ENCODE measurements around the gene CACNB1.

DNA sequence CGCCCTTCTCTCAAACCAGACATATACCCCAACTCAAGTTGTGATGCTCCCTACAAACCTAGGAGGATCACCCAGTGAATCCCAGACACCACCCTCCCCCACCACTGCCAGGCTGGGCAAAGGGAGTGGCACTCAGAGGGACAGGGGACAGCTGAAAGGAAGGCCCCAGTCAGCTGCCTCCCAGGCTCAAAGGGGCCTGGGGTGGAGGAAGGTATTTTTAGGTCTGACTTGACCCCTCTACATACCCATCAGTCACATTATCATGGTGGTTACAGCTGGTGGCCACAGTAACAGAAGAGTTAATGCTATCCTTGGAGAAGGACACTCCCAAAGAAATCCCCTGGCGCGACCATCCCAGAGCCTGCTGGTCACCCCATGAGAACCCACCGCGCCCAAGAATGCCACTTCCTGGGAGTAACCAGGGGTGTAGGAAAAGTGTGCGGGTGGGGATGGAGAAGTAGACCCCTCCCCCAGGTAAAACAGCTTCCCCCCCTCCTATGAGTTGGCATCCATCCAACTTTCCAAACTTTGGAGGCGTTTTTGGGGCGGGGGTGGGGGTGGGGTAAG is 1.1 kb downstream of the CACNB1 start:
- TF ChIP-seq, protein P1, sequence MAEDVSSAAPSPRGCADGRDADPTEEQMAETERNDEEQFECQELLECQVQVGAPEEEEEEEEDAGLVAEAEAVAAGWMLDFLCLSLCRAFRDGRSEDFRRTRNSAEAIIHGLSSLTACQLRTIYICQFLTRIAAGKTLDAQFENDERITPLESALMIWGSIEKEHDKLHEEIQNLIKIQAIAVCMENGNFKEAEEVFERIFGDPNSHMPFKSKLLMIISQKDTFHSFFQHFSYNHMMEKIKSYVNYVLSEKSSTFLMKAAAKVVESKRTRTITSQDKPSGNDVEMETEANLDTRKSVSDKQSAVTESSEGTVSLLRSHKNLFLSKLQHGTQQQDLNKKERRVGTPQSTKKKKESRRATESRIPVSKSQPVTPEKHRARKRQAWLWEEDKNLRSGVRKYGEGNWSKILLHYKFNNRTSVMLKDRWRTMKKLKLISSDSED (CRISPR knock-in tag; IDR thresholded peaks at IDR 0.05), result no peak
- TF ChIP-seq GTF2F1 (IDR thresholded peaks at IDR 0.05; ENCODE audit: low read length) (no peak), DNMT1 (CRISPR knock-in tag; IDR thresholded peaks at IDR 0.05) (no peak), ZMYM3 (CRISPR knock-in tag; IDR thresholded peaks at IDR 0.05) (no peak), EZH2 (conservative IDR thresholded peaks at IDR 0.05; ENCODE audit: low read depth, low read length) (no peak), POLR2A (IDR thresholded peaks at IDR 0.05; ENCODE audit: insufficient read depth in 1 of 2, low read depth in 2 of 2, low read length in 2 of 2) (no peak)
- TF ChIP-seq, protein P2, sequence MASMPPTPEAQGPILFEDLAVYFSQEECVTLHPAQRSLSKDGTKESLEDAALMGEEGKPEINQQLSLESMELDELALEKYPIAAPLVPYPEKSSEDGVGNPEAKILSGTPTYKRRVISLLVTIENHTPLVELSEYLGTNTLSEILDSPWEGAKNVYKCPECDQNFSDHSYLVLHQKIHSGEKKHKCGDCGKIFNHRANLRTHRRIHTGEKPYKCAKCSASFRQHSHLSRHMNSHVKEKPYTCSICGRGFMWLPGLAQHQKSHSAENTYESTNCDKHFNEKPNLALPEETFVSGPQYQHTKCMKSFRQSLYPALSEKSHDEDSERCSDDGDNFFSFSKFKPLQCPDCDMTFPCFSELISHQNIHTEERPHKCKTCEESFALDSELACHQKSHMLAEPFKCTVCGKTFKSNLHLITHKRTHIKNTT (CRISPR knock-in tag; IDR thresholded peaks at IDR 0.05), result no peak
- TF ChIP-seq, protein P3, sequence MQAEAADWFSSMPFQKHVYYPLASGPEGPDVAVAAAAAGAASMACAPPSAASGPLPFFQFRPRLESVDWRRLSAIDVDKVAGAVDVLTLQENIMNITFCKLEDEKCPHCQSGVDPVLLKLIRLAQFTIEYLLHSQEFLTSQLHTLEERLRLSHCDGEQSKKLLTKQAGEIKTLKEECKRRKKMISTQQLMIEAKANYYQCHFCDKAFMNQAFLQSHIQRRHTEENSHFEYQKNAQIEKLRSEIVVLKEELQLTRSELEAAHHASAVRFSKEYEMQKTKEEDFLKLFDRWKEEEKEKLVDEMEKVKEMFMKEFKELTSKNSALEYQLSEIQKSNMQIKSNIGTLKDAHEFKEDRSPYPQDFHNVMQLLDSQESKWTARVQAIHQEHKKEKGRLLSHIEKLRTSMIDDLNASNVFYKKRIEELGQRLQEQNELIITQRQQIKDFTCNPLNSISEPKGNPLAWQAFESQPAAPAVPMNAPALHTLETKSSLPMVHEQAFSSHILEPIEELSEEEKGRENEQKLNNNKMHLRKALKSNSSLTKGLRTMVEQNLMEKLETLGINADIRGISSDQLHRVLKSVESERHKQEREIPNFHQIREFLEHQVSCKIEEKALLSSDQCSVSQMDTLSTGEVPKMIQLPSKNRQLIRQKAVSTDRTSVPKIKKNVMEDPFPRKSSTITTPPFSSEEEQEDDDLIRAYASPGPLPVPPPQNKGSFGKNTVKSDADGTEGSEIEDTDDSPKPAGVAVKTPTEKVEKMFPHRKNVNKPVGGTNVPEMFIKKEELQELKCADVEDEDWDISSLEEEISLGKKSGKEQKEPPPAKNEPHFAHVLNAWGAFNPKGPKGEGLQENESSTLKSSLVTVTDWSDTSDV (CRISPR knock-in tag; IDR thresholded peaks at IDR 0.05), result no peak
